ENCODE results near the gene MRPS34.

The MRPS34 gene

DNA sequence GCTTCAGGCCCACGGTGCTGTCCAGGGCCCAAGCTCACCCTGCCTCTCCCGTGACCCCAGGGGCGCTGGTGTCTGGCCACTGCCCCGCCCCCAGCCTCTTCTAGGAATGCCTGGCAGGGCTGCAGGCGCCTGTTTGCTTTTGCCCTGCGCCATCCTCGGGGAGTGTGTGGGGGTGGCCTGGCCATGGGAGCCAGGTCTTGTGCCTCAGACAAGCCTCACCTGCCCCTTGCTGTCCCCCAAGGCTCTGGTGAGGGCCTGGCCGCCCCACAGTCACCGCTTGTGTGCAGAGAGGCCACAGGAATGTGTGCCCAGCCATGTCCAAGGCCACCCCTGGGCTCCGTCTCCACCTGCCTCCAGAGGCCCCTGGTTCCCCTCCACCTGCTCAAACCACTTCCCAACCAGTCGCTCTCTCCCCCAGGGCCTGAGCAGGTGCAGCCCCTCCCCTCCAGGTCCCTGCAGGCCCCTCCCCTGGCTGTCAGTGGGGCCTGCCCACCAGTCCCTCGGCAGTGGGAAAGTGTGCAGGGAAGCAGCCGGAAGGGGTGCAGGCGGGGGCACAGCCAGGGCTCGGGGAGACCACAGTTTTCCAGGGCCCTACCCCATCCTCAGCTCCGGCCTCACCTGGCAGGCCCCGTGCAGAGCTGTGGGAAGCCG is 21.4 kb upstream of the MRPS34 start:
- no peak for DNase-seq (ENCODE audit: low read depth)

DNA sequence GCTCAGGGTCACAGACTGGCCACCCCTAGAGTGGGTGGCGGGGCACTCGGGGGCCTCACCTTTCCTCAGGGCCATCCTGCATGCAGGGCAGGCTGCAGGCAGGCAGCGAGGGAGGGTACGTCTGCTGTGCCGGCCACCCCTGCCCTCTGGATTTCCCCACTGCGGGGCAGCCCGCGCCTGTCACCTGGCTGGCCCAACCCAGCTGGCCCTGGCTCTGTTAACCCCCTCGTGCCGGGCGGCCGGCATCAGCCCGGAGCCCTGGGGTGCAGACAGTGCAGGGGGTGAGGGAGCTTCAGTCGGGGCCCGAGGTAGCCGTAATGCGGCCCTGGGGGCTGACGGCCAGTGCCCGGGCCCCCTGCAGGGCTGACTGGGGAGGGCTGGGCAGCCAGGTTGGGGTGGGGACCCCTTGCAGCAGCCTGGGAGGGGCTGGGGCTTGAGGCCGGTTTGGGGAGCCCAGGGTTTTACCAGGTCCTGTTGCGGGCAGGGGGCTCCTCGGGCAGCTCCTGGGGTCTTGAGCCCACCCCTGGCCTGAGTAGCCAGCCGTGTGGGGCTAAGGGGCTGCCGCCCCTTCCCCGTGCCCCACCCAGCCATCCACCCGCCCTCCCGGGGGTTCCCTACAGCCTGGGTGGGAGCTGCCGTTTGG is 20.8 kb upstream of the MRPS34 start, which contains the start of gene IGFALS:
Gene IGFALS, minus strand, starts transcription at position 128 of the 643 bp plus-strand sequence. Its CDS starts 53 bp downstream, at position 75.
- no peak for DNase-seq (ENCODE audit: low read depth)

DNA sequence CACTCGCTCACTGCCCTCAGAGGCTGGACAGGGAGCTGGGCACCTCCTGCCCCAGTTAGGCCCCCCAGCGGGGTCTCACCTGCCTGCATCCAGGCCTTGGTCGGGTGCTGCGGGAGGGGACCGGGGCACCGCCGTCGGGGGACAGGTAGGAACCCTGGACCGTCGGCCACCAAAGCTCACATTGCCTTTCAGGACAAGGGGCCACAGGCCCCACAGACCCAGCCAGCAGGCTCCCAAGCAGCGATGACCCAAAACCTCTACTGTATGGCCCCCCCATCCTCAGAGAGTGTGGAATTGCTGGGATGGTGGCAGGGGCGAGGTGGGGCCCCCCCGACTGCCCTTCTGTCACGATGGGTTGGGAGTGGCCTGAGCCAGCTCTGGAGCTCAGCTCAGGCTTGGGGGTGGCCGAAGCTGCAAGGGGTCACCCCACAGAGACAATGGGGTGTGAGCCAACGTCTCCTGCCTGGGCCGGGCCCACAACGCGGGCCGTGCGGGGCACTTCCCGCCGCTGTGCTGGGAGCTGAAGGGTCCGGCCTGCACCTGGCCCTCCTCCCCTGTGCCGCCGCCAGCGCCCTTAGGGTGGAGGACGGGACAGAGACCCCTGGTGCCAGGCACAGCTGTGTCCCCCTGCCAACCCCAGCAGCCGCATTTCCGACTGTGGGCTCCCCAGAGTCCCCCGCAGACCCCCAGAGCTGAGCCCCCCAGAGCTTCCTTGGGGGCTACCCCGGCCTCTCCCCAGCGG is 20.1 kb upstream of the MRPS34 start:
- DNase-seq (ENCODE audit: low read depth) = no peak

DNA sequence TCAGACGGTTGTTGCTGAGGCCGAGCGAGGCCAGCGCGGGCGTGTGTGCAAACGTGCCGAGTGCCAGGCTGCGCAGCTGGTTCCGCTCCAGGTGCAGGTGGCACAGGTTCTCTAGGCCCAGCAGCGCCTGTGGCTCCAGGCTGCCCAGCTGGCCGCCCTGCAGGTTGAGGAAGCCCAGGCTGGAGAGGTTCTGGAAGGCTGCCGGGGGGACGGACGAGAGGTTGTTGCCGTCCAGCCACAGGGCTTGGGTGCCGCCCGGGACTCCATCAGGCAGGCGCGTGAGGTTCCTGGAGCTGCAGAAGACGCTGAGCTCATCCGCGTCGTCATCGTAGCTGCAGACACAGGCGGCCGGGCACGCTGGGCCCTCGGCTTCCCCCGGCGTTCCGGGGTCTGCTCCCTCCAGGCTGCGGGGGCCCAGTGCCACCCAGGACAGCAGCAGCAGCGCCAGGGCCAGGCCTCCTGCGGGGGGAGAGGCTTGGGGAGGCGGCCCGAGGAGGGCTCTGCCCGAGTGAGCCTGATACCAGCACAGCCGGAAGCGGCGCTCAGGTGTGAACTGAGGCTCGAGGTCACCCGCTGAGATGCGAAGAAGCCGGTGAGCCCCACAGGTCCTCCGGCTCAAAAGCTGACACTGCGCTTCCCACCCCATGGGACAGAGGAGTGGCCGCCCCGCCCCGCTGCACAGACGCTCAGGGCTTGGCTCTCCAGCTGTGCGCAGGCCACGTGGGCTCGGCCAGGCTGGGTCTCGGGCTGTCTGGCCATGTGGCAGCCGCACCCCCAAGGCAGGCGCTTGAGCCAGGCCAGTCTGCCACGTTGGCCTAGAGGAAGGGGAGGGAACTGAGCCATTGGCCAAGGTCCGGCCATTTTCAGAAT is 19.2 kb upstream of the MRPS34 start:
- no peak for DNase-seq (ENCODE audit: low read depth)

GRCh38 chr16:1791256-1791942 is 18.5 kb upstream of the MRPS34 start:
- DNase-seq (ENCODE audit: low read depth) = no peak

DNA sequence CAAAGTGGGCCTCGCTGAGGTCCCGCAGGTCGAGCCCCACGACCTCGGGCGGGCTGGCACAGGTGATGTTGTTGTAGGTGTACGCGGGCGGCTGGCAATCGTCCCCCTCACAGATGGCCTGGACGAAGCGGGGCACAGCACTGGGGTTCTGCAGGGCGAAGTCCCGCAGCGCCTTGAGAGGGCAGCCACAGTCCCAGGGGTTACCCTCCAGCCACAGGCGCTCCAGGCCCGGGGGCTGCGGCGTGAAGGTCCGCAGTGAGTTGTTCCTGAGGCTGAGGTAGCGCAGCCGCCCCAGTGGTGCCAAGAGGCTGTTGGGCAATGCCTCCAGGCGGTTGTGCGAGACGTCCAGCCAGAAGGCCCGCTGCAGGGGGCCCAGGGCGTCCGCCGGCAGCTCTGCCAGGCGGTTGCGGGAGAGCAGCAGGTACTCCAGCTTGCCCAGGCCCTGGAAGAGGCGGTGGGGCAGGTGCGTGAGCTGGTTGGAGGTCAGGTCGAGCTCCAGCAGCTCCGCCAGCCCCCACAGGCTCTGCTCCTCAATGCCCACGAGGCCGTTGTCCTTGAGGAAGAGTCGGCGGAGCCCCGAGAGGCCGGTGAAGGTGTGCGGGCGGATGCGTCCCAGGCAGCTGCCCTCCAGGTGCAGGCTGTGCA is 17.8 kb upstream of the MRPS34 start:
- no peak for DNase-seq (ENCODE audit: low read depth)

- no peak for DNase-seq (ENCODE audit: low read depth)
Observed at GRCh38 chr16:1790261-1790610, 17.3 kb upstream of the MRPS34 start.

GRCh38 chr16:1789643-1790045 is 16.7 kb upstream of the MRPS34 start:
- DNase-seq (ENCODE audit: low read depth) = no peak

- no peak for DNase-seq (ENCODE audit: low read depth)
Observed at GRCh38 chr16:1788708-1789100, 15.8 kb upstream of the MRPS34 start.

- DNase-seq (ENCODE audit: low read depth) = no peak
Observed at GRCh38 chr16:1788095-1788707, 15.3 kb upstream of the MRPS34 start.

DNA sequence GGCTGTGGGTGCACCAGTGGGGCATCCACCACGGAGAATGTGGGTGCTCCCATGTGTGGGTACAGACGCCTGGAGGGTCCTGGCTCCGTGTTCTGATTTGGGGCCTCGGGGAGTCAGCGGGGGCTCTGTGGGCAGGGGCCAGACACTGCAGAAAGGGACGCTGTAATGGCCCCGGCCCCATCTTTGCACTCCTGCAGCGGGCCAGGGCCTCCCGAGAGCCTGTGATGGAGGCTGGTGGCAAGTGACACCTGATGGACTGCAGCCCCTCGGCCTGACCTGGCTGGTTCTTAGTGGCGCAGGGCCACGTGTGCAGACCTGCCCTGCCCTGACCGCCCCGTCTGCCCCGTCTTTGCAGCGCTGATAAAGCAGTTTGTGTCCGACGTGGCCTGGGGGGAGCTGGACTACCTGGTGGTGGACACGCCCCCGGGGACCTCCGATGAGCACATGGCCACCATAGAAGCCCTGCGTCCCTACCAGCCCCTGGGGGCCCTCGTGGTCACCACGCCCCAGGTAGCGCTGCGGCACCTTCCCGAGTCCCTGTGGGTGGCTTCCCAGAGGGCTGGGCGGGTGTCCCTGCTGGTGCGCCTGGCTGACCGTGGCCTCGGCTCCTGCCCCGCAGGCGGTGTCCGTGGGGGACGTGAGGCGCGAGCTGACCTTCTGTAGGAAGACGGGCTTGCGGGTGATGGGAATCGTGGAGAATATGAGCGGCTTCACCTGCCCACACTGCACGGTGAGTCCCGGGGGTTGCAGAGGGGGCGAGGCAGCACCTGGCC is 14.6 kb upstream of the MRPS34 start:
- DNase-seq (ENCODE audit: low read depth) = no peak

DNA sequence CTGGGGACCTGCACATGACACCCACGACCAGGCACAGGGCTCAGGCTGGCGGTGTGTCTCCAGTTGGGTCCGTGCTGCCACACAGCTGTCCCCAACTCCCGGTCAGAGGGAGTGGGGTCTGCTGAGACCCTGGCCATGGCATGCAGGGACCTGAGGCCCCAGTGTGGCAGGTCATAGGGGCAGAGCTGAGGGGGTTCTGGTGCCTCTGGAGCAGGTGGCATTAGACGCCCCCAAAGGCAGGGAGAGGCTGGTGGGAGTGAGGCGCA is 14.1 kb upstream of the MRPS34 start:
- DNase-seq (ENCODE audit: low read depth) = no peak

- DNase-seq (ENCODE audit: low read depth) = no peak
Observed at GRCh38 chr16:1786242-1787055, 13.5 kb upstream of the MRPS34 start.

DNA sequence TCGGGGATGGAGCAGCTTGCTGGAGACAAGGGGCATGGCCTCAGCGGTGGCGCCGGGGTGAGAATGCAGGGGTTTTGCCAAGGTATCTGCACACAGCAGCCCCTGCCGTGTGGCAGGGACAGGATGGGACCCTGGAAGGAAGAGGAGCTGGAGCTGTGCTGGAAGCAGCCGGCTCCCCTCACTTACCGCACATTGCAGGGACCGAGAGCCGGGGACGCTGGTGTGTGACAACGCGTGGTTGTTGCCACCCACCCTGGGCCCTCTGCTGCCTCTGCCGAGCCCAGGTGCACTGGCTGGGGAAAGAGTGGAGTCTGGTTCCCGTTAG is 12.9 kb upstream of the MRPS34 start:
- DNase-seq (ENCODE audit: low read depth) = no peak

DNA sequence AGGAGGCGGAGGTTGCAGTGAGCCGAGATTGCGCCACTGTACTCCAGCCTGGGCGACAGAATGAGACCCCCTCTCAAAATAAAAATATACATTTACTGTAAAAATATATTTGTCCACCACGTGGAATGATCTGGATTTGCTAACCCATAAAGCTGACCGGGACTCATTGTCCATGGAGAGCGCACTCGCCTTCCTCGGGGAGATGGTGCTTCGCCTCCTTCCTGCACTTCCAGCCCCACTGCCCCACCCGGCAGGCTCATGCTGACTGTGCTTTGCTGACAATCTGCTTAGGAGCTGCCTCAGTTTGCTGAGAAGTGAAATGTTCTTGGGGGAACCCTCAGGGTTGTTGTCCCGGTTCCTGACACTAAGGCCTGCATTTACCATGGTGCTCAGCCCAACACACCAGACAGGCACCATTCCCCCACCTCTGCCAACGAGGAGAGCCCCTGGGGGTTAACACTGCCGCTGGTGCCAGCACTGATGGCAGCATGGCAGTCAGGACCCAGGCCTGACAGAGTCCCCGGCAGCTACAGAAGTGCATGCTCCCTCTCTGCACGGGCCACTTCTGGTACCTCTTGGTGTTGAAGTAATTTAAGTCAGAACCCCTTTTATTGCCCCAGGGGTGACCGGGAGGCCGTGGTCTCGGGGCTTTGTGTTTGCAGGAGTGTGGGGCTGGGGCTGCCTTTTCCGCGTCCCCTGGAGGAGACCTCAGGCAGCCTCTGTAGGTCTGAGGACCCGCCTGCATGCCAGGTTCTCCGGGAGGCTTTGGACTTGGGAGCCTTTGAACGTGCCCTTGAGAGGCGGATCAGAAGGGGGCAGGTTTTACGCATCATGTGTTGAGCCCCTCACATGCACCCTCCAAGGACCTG is 12.3 kb upstream of the MRPS34 start:
- no peak for DNase-seq (ENCODE audit: low read depth)

GRCh38 chr16:1782408-1783264 is 9.7 kb upstream of the MRPS34 start, which contains the start of the genes NUBP2 and SPSB3:
Gene NUBP2 (plus strand): TSS chr16:1782960. CDS start chr16:1783021, 61 bp downstream.
Gene SPSB3 (minus strand): TSS chr16:1782571. CDS start chr16:1781483, 1,088 bp downstream.
- DNase-seq (ENCODE audit: low read depth) = peak; percentile 91

DNA sequence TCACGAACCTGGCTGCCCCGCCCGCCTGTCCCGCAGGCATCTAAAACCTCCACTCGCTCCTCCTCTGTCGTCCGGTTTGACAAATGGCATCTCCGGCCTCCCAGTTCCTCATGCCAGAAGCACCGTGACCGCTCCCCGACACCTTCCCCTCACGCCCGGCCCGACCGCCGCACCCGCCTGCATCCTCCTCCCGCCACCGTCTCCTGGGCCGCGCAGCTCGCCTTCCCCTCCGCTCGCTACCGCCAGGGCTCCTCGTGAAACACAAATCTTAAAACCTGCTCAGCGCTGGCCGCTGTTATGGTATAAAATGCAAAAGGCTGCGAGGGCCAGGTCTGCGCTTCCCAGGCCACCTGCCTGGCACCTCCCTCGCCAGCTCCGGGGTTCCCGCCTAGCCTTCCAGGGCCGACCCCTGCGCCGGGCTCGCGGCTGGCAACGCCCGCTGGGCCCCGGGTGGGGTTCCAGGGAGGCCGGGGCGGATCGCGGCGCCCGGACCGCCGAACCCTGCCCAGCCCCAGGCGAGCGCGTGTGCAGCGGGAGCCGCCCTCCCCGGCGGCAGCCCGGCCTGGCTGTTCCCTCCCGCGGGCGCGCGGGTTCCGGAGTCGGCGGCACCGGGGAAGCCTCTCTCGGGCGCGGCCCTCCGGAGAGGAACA is 8.9 kb upstream of the MRPS34 start:
- DNase-seq (ENCODE audit: low read depth) = peak; percentile 18
